NCI-H187 (cell line): Measurements from ENCODE around the gene SH3RF2.

Experiments
- DNase-seq, 2 experiments: peaks; one replicate each; lab custom pipeline; 2025; lab: John Stamatoyannopoulos, UW

SH3RF2 gene

DNA sequence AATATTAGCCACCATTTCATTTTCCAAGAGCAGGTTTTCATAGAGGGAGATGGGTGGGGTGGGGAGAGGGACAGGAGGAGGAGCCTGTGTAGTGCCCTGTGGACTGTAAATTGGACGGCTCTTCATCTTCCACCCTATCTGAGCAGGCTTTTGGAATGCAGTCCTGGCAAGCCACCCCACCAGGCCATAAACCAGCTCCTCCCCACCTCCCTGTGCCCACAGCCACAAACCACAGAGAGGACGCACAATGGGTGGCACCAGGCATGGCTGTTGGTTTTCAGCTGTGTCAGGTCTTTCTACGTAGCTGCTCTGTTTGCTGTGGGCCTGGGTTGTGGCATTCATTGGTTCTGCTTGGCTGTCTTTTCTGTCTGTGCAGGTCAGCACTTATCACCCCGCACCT lies 111.0 kb downstream of the SH3RF2 start:
- no peak for DNase-seq

- DNase-seq, result no peak
Observed at GRCh38 chr5:146048994-146049703, 112.8 kb downstream of the SH3RF2 start.

DNA sequence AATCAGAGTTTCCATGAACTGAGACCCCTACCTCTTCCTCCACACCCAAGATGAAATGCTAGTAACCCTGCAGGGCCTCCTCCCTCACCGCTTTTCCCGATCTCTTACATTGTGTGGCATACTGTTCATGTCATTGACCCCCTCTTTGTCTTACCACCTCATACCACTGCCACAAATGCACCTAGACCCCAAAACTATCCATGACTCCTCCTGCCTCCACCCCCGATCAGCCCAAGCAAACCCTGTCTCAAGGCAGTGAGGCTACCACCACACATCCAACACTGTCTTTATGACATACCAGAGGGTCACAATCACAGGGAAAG lies 113.3 kb downstream of the SH3RF2 start:
- DNase-seq, result no peak

DNA sequence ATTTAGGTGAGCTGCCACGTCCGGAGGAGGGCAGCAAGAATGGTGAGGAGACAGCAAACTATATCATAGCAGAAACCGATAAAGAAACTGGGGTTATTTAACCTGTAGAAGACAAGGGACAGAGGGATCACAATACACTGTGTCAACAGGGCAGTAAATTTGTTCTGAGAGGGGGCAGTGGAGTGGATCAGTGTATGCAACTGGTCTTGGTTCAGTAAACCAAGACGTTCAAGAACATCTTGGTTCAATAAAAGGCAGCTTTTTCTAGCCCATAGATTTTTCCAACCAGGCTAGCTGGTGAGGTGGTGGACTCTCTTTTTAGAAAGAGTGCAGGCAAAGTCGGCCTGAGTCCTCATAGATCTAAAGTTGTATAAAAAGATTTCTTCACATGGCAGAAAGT lies 113.7 kb downstream of the SH3RF2 start:
- DNase-seq, result no peak

DNA sequence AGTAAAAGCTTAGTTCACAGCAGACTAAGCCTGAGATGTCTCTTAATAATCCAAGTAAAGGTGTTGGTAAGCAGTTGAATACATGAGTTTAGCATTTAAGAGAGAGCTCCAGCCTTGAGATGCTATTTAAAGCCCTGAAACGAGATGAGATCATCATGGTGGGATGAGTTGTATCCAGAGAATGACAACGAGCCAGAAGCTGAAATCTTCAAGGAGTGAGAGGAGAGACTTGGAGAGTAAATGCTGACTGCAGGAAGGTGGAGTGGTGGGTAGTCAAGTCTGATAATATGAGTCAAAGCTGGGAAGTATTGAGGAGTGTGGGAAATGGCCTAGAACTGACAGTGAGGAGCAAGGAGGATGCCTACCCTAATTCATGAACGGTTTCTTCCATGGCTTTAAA lies 115.3 kb downstream of the SH3RF2 start:
- no peak for DNase-seq

DNA sequence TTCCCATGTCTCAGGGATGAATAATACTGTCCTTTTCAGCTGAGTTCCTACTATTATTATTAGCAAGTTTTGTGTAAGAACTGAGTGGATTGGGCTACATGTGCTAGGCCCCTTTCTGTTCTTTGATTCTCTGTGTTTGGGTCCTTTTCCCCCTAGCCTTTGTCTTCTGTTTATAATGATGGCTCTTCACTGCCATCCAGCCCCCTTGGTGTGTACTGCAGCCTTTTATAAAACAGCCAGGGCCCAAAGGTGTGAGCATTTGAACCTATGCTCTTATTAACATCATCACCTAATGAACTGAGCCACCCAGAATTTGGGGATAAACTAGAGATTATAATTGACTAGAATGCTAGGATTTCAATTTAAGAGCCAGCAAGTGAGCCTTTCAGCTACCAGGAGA lies 116.4 kb downstream of the SH3RF2 start:
- DNase-seq, result no peak

- no peak for DNase-seq
Observed at GRCh38 chr5:146055432-146055831, 119.1 kb downstream of the SH3RF2 start.

DNA sequence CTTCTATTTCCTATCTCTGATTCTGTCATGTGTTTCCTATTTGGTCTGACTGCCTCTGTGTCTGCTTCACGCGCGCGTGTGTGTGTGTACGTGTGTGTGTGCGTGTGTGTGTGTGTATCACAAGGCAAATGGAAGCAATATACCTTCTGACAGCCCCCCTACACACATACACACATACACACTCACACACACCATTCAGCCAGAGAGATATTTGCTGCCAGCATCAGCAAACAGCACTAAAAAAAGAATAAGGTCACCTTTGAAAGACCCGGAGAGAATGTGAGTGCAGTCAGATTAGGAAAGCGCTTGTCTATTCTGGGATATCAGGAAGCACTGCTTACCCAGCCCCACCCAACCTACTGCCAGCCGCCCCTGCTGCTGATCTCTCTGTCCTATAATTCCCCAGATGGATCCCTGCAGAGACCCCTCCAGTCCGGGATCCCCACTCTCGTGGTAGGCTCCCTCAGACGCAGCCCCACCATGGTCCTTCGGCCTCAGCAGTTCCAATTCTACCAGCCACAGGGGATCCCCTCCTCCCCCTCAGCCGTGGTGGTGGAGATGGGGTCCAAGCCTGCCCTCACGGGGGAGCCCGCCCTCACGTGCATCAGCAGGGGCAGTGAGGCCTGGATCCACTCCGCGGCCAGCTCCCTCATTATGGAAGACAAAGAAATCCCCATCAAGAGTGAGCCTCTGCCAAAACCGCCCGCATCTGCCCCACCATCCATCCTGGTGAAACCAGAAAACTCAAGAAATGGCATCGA lies 123.3 kb downstream of the SH3RF2 start:
- no peak for DNase-seq

GRCh38 chr5:146060221-146060585 lies 123.8 kb downstream of the SH3RF2 start:
- DNase-seq, result no peak

- no peak for DNase-seq
Observed at GRCh38 chr5:146066968-146067367, 130.6 kb downstream of the SH3RF2 start.

DNA sequence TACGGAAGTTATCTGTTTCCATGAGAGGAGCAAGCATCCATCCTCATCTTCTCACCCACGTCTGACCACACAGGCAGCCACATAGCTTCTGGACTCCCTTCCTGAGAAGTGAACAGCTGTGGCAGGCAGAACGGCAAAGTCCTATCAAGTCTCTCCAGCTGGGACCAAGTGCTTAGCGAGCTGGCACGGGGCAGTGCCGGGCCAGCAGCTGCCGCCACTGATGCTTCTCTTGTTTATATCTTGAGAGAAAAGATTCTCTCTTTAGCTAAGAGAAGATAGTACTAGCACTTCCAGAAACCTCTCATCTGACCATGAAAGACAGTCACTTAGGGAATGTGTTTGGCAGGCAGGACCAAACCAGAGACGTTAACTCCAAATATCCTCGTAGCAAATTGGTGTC lies 131.8 kb downstream of the SH3RF2 start:
- DNase-seq, result no peak

GRCh38 chr5:146068977-146069779 lies 132.8 kb downstream of the SH3RF2 start:
- DNase-seq, result no peak

GRCh38 chr5:146069780-146070099 lies 133.4 kb downstream of the SH3RF2 start:
- DNase-seq, result no peak

DNA sequence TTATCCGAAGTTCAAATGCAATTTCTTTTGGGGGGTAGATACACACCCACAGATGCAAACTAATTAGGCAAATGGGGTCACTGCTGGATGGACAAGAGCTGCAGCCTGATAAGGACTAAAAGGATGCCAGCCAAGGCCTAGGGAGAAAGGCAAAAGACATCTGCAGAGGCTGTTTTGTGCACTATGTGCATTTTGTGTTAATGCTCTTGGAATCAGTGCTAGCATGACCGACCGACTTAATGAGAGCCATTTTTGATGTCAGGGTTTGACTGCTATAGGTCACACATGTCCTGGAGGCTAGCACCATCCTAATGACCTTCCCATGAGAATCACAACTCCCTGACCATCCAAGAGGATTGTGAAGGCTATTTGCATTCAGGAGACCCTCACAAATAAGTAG lies 134.4 kb downstream of the SH3RF2 start:
- DNase-seq, result no peak

DNA sequence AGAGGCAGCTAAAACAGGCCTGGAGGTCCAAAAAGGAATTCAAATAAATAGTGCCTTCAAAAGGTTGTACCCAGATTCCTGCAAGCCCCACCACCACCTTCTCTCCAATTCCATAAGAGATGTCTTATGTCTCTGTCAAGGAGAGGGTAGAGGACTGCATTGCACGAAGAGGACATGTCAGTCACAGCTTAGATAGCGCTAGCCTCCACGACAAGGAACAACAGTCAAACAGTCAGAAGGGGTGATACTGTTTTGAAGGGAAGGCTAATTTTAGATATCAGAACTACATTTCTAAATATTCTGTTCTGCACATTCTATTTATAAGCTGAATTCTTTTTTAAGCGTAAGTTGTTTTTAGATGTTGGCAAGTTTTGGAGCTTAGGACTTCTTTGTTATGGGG lies 134.8 kb downstream of the SH3RF2 start:
- no peak for DNase-seq

DNA sequence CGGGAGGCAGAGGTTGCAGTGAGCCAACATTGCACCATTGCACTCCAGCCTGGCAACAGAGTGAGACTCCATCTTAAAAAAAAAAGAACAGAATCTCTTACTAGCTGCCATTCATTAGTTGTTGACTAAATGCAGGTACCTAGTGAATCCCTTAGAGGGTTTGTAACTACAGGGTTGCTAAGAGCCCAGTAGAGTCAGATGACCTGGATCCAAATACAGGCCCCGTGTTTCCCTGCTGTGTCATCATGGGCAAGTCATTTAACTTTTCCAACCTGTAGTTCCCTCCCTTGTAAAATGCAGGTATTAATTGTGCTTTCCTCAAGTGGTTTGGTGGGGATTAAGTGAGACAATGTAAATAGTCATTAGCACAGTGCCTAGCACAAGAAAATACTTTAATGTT lies 136.2 kb downstream of the SH3RF2 start:
- no peak for DNase-seq

DNA sequence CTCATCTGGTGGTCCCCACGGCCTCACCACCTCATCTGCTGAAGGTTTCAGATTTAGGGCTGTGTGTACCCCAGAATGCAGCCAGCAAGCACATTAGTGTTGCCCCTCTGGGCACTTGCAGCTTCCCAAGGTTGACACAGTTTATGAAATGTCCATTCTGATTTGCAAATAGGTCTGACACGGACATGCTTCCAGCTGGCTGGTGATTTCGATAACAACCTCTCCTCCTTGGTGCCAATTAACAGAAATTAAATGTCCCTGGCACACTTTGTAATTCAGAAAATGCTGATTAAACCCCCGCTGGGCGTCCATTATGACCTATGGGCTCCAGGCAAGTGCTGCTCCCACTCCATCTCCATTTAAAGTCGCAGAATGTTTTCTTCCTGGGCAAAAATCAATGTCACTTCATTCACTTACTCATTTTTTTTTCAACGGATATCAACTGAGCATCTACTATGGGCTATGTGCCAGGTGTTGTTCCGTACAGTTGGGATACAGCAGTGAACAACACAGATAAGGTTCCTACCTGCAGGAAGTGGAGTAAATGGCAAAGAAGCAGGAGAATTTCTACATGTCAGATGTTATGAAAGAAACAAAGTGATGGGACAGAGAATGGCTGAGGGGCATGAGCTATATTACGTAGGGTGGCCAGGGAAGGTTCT lies 137.0 kb downstream of the SH3RF2 start:
- no peak for DNase-seq

DNA sequence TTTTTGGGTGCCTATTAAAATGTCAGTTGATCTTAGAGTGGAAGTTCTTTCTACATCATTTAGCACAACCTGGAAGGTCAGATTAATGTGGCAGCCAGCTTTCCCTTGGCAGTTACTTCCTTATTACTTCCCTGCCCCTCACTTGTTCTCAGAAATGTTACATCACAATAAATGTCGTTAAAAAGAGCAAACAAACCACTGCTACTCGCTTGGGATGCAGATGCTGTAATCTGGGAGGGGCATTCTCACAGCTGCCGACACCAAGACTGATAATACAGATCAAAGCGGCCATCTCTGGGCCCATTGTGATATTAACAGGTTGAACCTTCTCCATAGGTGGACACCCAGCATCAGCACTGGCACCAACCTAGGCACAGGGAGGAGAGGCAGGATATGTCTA lies 139.7 kb downstream of the SH3RF2 start:
- no peak for DNase-seq

DNA sequence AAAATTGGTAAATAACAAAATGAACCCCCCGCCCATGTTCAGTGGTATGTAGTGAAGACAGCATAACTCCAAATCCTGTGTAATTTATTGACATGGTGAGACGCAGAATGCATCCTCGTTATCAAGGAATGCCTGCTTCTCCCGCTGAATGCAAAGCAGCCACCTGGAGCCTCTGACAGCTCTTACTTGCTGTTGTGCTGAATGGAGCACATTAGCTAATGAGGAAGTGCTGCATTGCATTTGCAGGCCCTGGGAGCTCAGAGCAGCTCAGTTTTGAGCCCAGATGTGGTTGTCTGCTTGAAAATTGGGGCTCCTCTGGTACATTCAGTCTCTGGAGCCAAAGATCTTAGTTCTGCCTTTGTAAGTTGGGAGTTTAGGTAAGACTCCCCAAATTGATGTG lies 140.1 kb downstream of the SH3RF2 start:
- DNase-seq, result no peak

DNA sequence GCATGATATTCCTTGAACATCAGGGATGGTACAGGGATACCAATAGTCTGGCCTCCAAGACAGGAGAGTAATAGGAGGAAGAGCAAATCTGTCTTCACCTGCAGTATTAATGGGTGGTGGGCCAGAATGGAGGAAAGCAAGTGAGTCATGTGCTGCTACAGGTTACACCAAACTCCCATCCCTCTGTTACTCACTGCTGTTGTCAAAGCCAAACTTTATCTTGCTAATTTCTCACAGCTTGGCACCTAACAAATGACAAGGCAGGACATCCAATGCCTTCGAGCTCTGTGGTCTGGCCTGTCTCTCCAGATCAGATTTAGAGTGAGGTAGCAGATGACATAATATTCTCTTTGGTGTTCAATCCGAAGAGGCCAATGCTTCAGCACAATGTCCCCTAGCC lies 142.2 kb downstream of the SH3RF2 start:
- no peak for DNase-seq

GRCh38 chr5:146079695-146080373 lies 143.5 kb downstream of the SH3RF2 start:
- DNase-seq, result no peak

DNA sequence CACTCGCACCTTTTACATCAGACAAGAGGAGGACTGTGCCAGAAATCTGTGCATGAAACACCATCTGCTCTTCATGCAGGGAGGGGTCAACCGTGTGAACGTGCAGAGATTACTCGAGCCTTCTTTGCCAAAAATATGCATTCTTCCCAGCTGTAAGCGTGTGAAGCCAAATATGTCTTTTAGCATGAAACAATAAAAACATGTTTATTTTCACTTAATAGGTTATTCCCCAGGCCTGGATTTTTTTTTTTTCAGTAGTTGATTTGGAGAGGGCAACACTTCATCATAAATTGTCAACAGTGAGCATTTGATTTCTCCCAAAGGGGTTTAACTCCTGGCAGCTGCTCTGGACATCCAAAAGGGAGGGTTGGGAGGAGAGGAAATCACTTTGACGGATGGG lies 145.2 kb downstream of the SH3RF2 start:
- no peak for DNase-seq
